ENCODE data around the gene CPSF6. TPM values are rescaled to one million over a fixed set of nuclear protein-coding genes. Genes with fewer than 3 reads are reported as not detected.
"Not testable (repeated sequence)": the region's sequence is repeated elsewhere in the genome, so short reads cannot be mapped to it uniquely, and the experiment has no call there.

The CPSF6 gene, protein sequence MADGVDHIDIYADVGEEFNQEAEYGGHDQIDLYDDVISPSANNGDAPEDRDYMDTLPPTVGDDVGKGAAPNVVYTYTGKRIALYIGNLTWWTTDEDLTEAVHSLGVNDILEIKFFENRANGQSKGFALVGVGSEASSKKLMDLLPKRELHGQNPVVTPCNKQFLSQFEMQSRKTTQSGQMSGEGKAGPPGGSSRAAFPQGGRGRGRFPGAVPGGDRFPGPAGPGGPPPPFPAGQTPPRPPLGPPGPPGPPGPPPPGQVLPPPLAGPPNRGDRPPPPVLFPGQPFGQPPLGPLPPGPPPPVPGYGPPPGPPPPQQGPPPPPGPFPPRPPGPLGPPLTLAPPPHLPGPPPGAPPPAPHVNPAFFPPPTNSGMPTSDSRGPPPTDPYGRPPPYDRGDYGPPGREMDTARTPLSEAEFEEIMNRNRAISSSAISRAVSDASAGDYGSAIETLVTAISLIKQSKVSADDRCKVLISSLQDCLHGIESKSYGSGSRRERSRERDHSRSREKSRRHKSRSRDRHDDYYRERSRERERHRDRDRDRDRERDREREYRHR
- total RNA-seq, result 15.1 and 21.9 TPM in 2 replicates

- DNase-seq, result peak; percentile 96
Observed at GRCh38 chr12:69239352-69239921, at the start of gene CPSF6. Gene CPSF6 (plus strand): TSS chr12:69239569. CDS start chr12:69239647, 78 bp downstream.

DNA sequence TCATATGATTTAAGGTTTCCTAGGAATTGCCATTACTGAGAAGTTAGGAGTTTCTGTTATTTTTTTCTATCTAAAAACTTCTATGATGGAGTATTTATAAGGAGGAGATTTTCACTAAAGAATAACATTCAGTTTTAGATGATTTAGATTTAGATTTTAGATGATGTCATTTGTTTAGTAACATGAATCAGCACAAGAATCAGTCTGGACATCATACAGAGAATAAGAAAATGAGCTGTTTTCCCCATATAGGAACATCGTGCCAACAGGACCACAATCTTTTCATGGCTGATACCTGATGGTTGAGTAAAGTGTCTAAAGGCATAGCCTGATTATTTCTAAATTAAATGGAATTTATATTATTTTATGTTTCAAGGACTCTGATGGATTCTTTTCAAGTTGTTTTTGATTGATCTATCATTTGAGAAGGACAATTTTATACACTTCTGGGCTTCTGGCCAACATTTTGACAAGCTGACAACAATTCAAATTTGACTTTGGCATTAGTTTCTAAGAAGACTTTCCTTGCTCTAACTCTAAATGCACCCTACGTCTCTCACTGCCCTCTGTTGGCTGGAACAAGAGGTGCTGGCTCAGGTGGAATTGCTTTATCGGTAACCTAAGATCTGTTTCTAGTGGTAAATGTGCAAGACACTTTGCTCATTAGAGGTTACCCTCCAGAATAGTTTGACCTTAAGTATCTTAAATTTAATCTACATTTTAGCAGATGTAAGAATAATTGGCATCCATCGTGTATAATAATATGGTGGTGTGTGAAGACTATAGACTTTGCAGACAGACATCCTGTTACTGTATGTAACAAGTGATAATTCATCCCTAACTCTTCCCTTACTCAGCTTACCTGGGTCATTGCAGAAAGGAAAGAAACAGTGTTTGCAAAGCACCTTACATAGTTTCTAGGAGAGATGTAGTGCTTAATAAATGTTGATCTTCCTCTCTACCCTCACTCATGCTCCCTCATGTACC is 42.8 kb upstream of the CPSF6 start:
- peak; percentile 33 for DNase-seq

DNA sequence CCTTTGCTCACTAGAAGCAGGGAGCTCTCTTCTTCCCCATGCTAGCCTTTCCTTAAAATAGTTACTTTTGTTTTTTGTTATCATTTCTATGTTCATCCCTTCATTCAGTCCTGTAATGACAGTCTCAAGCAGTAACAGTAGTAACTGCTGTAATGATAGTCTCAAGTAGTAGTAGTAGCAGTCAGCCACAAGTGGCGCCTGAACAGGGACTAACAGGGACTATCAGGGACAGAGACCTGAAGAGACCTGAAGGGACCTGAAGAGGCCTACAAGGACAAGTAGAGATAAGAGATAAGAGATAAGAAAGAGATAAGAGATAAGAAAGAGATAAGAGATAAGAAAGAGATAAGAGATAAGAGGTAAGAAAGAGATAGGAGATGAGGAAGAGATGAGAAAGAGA is 39.4 kb upstream of the CPSF6 start:
- DNase-seq, result not testable (repeated sequence)

GRCh38 chr12:69204191-69204590 is 35.2 kb upstream of the CPSF6 start:
- no peak for DNase-seq

- DNase-seq, result no peak
Observed at GRCh38 chr12:69210661-69211060, 28.7 kb upstream of the CPSF6 start.

- DNase-seq, result no peak
Observed at GRCh38 chr12:69211160-69211559, 28.2 kb upstream of the CPSF6 start.

GRCh38 chr12:69214169-69214568 is 25.2 kb upstream of the CPSF6 start:
- no peak for DNase-seq

- DNase-seq, result peak; percentile 13
Observed at GRCh38 chr12:69225251-69225910, 14.0 kb upstream of the CPSF6 start.

DNA sequence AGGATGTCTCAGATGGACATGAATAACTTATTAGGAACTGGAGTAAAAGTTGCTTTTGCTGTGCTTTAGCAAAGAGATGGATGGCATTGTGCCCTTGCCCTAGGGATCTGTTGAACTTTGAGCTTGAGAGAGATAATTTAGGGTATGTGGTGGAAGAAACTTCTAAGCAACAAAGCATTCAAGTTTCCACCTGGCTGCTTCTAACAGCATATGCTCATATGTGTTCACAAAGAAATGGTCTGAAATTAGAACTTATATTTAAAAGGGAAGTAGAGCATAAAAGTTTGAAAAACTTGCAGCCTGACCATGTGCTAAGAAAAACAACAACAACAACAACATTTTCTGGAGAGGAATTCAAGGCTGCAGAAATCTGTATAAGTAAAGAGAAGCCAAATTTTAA is 7.9 kb upstream of the CPSF6 start:
- DNase-seq, result no peak

DNA sequence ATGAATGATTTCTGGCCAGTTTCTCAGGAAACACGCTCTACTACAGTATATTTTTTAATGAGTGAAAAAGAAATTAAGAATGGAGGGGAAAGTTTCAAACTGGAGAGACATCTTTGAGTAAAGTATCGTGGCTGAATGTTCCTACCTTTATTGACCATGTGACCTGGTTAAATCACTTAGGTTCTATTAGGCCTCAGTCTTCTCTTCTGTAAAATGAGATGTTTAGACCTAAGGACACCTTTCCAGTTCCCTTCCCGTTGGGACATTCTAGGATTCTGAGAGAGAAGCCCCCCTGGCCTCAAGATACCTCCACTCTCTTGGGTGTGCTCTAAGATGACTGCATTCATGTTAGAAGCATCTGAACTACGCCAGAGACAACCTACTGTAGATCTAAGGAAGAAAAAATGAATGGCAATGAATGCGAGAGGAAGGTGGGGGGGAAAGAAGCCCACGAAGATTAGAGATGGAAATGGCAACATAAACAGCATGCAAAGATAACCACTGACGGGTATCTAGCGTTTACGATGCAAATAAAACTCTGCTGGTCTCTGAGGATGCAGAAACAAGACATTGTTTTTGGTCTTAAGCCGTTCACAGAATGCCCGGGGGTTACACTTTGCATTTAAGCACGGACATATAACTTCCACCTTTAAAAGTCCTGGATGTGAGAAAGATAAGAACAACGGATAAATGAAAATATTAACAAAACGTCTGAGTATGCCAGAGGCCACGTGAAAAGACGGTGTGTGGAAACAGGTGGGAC is 599 bp upstream of the CPSF6 start:
- DNase-seq, result no peak

DNA sequence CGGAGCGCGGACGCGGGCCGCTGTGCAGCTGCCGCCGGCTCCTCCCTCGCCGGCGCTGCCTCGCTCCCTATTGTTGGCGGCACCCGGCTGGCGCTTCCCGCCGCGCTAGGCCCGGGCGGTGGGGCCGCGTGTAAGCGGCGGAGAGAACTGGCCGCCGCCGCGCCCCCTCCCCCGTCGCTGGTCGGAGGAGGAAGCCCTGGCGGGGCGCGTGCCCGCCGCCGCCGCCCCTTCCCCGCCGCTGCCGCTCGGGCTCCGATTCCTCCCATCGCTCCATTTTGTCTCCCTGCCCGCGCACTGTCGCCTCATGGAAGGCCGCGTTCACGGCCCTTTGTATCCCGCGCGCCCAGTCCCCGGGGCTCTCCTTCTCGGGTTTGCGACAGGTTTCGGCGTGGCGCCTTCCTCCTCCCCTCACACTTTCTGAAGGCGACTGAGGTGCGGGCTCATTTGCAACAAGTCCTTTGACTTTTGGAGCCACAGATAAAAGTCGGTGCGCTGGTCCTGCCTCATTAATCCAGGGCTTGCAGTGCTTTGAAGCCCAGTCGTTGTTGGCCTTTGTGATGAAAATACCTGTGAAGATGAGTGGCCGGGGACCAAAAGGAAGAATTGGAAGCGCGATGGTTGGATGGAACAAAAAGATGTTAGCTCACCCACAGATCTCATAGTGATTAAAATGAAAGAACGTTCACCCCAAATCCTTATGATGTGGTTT is 707 bp downstream of the CPSF6 start:
- DNase-seq, result peak; percentile 63

- peak; percentile 34 for DNase-seq
Observed at GRCh38 chr12:69240631-69240995, 1.2 kb downstream of the CPSF6 start.

DNA sequence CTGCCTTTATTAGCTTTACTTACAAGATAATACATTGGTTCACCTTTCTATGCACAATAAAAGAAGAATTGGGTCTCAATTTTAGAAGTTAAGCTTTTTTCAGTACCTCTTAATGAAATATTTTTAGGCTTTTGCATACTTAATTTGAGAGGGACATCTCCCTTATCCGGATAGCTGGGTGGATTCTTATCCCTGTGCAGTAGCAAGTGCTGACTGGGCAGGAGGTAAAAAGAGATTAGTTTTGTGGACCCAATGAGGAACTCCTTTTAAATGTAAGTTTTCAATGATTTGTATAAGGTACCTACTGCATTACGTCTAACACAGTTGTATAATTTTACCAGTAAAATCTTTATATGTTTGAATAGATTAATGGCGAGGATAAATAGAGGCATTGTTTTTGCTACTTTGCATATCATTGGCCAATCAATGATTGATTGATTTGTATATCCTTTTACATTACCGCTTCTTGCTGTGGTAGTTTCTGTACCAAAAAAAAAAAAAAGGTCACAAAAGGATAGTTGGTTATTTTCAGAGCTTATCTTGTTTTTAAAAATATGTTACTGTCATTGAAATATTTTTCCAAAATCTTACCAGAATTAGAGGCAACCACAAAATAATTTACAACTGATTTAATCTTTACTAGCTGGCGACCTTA is 2.2 kb downstream of the CPSF6 start:
- DNase-seq, result peak; percentile 8

GRCh38 chr12:69243099-69244084 is 4.0 kb downstream of the CPSF6 start:
- DNase-seq, result no peak

- no peak for DNase-seq
Observed at GRCh38 chr12:69247268-69248018, 8.1 kb downstream of the CPSF6 start.

GRCh38 chr12:69252033-69252432 is 12.7 kb downstream of the CPSF6 start:
- no peak for DNase-seq

GRCh38 chr12:69254046-69254445 is 14.7 kb downstream of the CPSF6 start:
- DNase-seq, result peak; percentile 70

- no peak for DNase-seq
Observed at GRCh38 chr12:69254862-69255261, 15.5 kb downstream of the CPSF6 start.
